Measurements from ENCODE around the gene DHX16. TPM values are rescaled to one million over a fixed set of nuclear protein-coding genes. Genes with fewer than 3 reads are reported as not detected.

Gene DHX16
- total and polyA plus RNA-seq, 2 of the 4 experiments (the other 2 are of a cell fraction) = 47.9 to 48.4 TPM

DNA sequence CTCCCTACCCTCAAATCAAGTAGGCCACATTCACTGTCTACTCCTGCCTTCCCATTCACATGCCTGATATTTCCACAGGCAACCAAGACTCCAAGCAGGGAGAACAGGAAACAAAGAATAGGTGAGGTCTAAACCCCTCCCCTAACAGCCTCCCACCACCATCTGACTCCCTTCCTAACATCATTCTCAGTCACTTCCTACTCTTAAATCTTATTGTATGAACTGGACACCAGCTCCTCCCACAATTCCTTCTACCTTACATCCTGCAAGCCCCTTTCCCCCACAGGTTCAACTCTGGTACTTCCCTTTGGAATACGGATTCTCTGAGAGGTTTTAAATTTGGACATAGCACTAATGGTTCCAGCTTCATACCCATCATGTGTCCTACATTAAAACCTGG lies 26.8 kb downstream of the DHX16 start:
- Histone ChIP-seq H4K91ac (ENCODE audit: insufficient read depth, low read depth, low read length) (no peak overlapping the region), H3K23ac (ENCODE audit: low read depth, low read length) (no peak overlapping the region), H4K20me1 (ENCODE audit: insufficient read depth, low read length) (peaks cover 4% of the 10 kb centered on the region; the same call in 1 of the 2 replicates), H3K9me1 (ENCODE audit: insufficient read depth, low read length) (no peaks in the 10 kb centered on the region; the same call in 1 of the 2 replicates), H3K79me1 (ENCODE audit: low read depth in 1 of 2, low read length in 2 of 2) (peaks cover 18 to 40% of the 10 kb centered on the region in 2 experiments; a peak in 3 of 4 replicates), H3K36me3 (ENCODE audit: control insufficient read depth, insufficient read depth, low read length) (peaks cover 30% of the 10 kb centered on the region), H2AK5ac (ENCODE audit: low read depth, low read length) (no peak overlapping the region), H2BK15ac (ENCODE audit: low read depth, low read length) (no peak overlapping the region), H3K14ac (replicated peaks; ENCODE audit: low read depth, low read length) (no peak overlapping the region), H4K8ac (ENCODE audit: low read depth in 2 of 2, low read length in 2 of 2) (no peak overlapping the region), H3K9ac (ENCODE audit: low read depth, low read length) (no peak overlapping the region), H3K4me2 (ENCODE audit: low read depth, low read length) (no peak overlapping the region), H2BK20ac (ENCODE audit: low read depth, low read length) (no peak overlapping the region), H3K4me1 (ENCODE audit: control insufficient read depth, insufficient read depth, low read length) (no peaks in the 10 kb centered on the region), H3K4ac (ENCODE audit: low read depth, low read length) (no peak overlapping the region), H3K18ac (ENCODE audit: low read depth, low read length) (no peak overlapping the region), H2BK5ac (ENCODE audit: low read depth, low read length, poor library complexity, severe bottlenecking) (no peak overlapping the region), H4K5ac (ENCODE audit: low read depth, low read length) (no peak overlapping the region), H3K27ac (ENCODE audit: insufficient read depth, low read length) (no peak overlapping the region), H2BK120ac (ENCODE audit: low read depth, low read length) (no peak overlapping the region), H3K27me3 (ENCODE audit: control insufficient read depth, insufficient read depth, low read length) (no peaks in the 10 kb centered on the region), H2AFZ (replicated peaks; ENCODE audit: low read length, poor library complexity) (no peak overlapping the region), H2AK9ac (replicated peaks; ENCODE audit: low read depth, low read length, poor library complexity) (no peak overlapping the region), H3K9me3 (ENCODE audit: control insufficient read depth, insufficient read depth, low read length) (no peaks in the 10 kb centered on the region), H3K4me3 (ENCODE audit: insufficient read depth, low read depth, low read length) (no peak overlapping the region), H3K56ac (ENCODE audit: extremely low read depth, insufficient read depth, low read length) (no peak overlapping the region)
- ATAC-seq (ENCODE audit: low read depth) (no peak), DNase-seq (no peak)
- in situ Hi-C loops (cut with MboI; ENCODE audit: low sequenced_read_pairs) = no loop called here
- intact Hi-C loops (cut with micrococcal nuclease) = no loop called here
- POLR2A ChIA-PET (ENCODE audit: unreplicated experiment) = no interaction called here
- TF ChIP-seq MAFK (IDR thresholded peaks at IDR 0.05; ENCODE audit: low read depth, low read length) (no peak), BHLHE40 (IDR thresholded peaks at IDR 0.05; ENCODE audit: low read depth, low read length) (no peak), CEBPB (IDR thresholded peaks at IDR 0.05; ENCODE audit: low read depth, low read length) (no peak), MXI1 (IDR thresholded peaks at IDR 0.05; ENCODE audit: borderline replicate concordance, low read depth, low read length) (no peak), SMC3 (IDR thresholded peaks at IDR 0.05; ENCODE audit: low read depth, low read length) (no peak), RCOR1 (IDR thresholded peaks at IDR 0.05; ENCODE audit: insufficient replicate concordance, low read length) (no peak), POLR2A (IDR thresholded peaks at IDR 0.05; ENCODE audit: low read depth, low read length) (no peak), CTCF (conservative IDR thresholded peaks at IDR 0.05; ENCODE audit: low read depth, low read length) (no peak), CHD1 (IDR thresholded peaks at IDR 0.05; ENCODE audit: low read depth, low read length) (no peak), FOS (IDR thresholded peaks at IDR 0.05; ENCODE audit: low read depth, low read length) (no peak)
- TF ChIP-seq, protein P1, sequence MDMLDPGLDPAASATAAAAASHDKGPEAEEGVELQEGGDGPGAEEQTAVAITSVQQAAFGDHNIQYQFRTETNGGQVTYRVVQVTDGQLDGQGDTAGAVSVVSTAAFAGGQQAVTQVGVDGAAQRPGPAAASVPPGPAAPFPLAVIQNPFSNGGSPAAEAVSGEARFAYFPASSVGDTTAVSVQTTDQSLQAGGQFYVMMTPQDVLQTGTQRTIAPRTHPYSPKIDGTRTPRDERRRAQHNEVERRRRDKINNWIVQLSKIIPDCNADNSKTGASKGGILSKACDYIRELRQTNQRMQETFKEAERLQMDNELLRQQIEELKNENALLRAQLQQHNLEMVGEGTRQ (IDR thresholded peaks at IDR 0.05; ENCODE audit: low read depth, low read length) = no peak
- dilution Hi-C loops (cut with HindIII; ENCODE audit: low sequenced_read_pairs, unreplicated experiment) = no loop called here
- BruUV-seq (replicated peaks) = no TSS peak
- 60% methylated on average over 1 of the region's 1 CpG; no CpG with 5 or more reads in 1 of the 2 experiments for WGBS, 2 experiments (ENCODE audit: extremely low coverage in 2 of 2, insufficient read length in 1 of 2)
- CTCF ChIA-PET = no interaction called here

Measured in IMR-90 (cell line).